SU-DHL-6 (cell line): ENCODE measurements around the gene NMNAT2.

Experiments
- EZH2phosphoT487 ChIP-seq: fragments of 200-600 bp; sonication (generic), shearing (Covaris generic); conservative IDR thresholded peaks from 2 replicates; pipeline ENCODE4 v1.6.1; 2018; ENCODE audit warnings: mild to moderate bottlenecking, antibody characterized with exemption, low read length, moderate library complexity, mixed read lengths
- TF ChIP-seq, protein P1 (sequence below): fragments of 200-600 bp; sonication (generic); IDR thresholded peaks from one replicate; pipeline ENCODE4 v1.5.1; 2017; ENCODE audit warnings: antibody characterized with exemption, mild to moderate bottlenecking, low read length, moderate library complexity; ENCODE audit not compliant: insufficient read depth, poor library complexity, severe bottlenecking

DNA sequence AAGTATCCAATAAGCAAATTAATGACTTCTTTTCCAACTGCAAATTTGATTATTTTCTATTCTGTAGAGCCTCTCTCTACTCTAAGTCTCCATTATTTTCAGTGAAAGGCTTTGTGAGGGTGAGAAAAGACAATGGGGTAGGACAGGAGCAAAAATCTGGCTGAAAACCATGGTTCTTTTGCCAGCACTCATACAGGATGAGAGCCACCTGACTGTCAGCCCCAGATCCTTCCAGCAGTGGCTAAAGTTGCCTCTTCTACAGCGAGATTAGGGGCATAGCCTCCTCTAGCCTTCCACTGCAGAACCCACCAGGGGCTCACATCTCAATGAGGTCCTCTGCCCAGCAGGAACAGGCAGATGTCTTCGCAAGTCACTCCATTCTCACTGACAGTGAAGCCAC, 23.7 kb downstream of the NMNAT2 start:
- TF ChIP-seq, protein P1, sequence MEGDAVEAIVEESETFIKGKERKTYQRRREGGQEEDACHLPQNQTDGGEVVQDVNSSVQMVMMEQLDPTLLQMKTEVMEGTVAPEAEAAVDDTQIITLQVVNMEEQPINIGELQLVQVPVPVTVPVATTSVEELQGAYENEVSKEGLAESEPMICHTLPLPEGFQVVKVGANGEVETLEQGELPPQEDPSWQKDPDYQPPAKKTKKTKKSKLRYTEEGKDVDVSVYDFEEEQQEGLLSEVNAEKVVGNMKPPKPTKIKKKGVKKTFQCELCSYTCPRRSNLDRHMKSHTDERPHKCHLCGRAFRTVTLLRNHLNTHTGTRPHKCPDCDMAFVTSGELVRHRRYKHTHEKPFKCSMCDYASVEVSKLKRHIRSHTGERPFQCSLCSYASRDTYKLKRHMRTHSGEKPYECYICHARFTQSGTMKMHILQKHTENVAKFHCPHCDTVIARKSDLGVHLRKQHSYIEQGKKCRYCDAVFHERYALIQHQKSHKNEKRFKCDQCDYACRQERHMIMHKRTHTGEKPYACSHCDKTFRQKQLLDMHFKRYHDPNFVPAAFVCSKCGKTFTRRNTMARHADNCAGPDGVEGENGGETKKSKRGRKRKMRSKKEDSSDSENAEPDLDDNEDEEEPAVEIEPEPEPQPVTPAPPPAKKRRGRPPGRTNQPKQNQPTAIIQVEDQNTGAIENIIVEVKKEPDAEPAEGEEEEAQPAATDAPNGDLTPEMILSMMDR: no peak
- no peak for TF ChIP-seq EZH2phosphoT487
